DOHH2 (cell line): ENCODE measurements around the gene EPHA3.

ENCODE experiments used
- EZH2phosphoT487 ChIP-seq: fragments of 200-600 bp; sonication (generic); IDR thresholded peaks from 2 replicates; pipeline ENCODE4 v1.6.1; 2017; ENCODE audit warnings: borderline replicate concordance, mild to moderate bottlenecking, antibody characterized with exemption, low read length, moderate library complexity, mixed read lengths
- TF ChIP-seq, protein P1 (sequence below): fragments of 200-600 bp; sonication (generic); IDR thresholded peaks from one replicate; pipeline ENCODE4 v1.5.1; 2014; ENCODE audit warnings: antibody characterized with exemption, mild to moderate bottlenecking, low read depth, low read length; ENCODE audit not compliant: poor library complexity, severe bottlenecking

DNA sequence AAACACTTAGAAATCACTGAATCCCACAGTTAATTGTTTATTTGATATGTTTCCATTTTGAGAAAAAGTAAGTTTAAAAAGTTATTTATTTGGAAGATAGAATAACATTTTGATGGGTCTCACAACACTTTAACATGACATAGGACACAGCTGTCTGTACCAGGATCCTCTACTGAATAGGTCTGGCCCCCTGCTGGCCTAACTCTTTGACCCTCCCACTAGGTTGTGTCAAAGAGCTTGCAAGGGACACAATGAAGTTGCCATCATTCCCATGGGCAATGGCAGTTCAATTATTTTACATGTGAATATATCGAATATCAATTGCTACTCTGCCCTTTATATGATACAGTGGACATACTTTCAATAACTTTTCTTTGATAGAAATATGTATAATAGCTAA is 138.9 kb downstream of the EPHA3 start:
- TF ChIP-seq, protein P1, sequence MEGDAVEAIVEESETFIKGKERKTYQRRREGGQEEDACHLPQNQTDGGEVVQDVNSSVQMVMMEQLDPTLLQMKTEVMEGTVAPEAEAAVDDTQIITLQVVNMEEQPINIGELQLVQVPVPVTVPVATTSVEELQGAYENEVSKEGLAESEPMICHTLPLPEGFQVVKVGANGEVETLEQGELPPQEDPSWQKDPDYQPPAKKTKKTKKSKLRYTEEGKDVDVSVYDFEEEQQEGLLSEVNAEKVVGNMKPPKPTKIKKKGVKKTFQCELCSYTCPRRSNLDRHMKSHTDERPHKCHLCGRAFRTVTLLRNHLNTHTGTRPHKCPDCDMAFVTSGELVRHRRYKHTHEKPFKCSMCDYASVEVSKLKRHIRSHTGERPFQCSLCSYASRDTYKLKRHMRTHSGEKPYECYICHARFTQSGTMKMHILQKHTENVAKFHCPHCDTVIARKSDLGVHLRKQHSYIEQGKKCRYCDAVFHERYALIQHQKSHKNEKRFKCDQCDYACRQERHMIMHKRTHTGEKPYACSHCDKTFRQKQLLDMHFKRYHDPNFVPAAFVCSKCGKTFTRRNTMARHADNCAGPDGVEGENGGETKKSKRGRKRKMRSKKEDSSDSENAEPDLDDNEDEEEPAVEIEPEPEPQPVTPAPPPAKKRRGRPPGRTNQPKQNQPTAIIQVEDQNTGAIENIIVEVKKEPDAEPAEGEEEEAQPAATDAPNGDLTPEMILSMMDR = no peak
- no peak for TF ChIP-seq EZH2phosphoT487
